ENCODE results near the gene MICAL3.
"Not testable (repeated sequence)": the region's sequence is repeated elsewhere in the genome, so short reads cannot be mapped to it uniquely, and the experiment has no call there.

The MICAL3 gene

DNA sequence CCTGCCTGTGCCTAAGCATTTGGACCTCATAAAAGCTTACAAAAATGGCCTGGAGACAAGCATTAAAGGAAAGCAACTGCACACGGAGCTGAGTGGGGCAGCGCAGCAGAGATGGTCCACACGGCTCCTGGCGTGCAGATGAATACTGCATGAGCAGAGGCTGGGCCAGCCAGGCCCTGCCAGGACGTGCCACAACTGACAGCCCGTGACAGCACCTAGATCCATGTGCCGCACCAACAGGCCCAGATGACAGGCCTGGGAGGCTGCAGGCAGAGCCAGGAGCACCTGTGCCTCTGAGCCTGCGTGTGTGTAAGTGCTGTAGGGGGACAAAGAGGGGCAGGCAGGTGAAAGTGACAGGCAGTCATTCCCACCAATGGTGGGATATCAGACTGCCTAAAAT, 33.4 kb downstream of the MICAL3 start:
- TF ChIP-seq, protein P1, sequence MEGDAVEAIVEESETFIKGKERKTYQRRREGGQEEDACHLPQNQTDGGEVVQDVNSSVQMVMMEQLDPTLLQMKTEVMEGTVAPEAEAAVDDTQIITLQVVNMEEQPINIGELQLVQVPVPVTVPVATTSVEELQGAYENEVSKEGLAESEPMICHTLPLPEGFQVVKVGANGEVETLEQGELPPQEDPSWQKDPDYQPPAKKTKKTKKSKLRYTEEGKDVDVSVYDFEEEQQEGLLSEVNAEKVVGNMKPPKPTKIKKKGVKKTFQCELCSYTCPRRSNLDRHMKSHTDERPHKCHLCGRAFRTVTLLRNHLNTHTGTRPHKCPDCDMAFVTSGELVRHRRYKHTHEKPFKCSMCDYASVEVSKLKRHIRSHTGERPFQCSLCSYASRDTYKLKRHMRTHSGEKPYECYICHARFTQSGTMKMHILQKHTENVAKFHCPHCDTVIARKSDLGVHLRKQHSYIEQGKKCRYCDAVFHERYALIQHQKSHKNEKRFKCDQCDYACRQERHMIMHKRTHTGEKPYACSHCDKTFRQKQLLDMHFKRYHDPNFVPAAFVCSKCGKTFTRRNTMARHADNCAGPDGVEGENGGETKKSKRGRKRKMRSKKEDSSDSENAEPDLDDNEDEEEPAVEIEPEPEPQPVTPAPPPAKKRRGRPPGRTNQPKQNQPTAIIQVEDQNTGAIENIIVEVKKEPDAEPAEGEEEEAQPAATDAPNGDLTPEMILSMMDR (IDR thresholded peaks at IDR 0.05; ENCODE audit: low read depth, low read length, missing control alignments) = no peak
- H3K36me3 ChIP-seq (replicated peaks) = no peaks in the 10 kb centered on the region
- no peaks in the 10 kb centered on the region for H3K27me3 ChIP-seq (replicated peaks)
- no peak overlapping the region for H3K27ac ChIP-seq
- no peak for DNase-seq
- H3K4me3 ChIP-seq (ENCODE audit: low read depth, low read length) = no peak overlapping the region
- in situ Hi-C loops (cut with HindIII; ENCODE audit: low pct_ligation_motif_present, low sequenced_read_pairs) = no loop called here

DNA sequence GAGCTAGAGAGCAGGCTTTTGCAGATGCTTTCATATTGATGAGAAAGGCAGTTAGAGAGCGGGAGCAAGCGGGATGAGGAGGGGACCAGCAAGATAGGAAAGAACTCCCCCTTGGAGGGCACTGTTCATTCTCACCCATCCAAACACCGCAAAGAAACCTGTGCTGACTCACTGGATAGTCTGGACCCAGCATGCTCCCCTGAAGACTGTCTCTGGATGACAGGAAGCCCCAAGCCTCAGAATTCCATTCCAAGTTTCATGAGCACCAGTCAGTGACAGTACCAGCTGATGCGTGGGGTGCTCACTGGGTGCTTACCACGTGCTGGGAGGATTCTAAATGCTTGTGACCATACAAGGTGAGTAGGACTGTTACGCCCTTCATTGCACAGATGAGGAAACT, 34.2 kb downstream of the MICAL3 start:
- H3K36me3 ChIP-seq (replicated peaks) = no peaks in the 10 kb centered on the region
- no peak overlapping the region for H3K4me3 ChIP-seq (ENCODE audit: low read depth, low read length)
- H3K27me3 ChIP-seq (replicated peaks) = no peaks in the 10 kb centered on the region
- peak; percentile 29 for DNase-seq
- TF ChIP-seq, protein P1 (IDR thresholded peaks at IDR 0.05; ENCODE audit: low read depth, low read length, missing control alignments) = no peak
- in situ Hi-C loops (cut with HindIII; ENCODE audit: low pct_ligation_motif_present, low sequenced_read_pairs) = no loop called here
- H3K27ac ChIP-seq = no peak overlapping the region

DNA sequence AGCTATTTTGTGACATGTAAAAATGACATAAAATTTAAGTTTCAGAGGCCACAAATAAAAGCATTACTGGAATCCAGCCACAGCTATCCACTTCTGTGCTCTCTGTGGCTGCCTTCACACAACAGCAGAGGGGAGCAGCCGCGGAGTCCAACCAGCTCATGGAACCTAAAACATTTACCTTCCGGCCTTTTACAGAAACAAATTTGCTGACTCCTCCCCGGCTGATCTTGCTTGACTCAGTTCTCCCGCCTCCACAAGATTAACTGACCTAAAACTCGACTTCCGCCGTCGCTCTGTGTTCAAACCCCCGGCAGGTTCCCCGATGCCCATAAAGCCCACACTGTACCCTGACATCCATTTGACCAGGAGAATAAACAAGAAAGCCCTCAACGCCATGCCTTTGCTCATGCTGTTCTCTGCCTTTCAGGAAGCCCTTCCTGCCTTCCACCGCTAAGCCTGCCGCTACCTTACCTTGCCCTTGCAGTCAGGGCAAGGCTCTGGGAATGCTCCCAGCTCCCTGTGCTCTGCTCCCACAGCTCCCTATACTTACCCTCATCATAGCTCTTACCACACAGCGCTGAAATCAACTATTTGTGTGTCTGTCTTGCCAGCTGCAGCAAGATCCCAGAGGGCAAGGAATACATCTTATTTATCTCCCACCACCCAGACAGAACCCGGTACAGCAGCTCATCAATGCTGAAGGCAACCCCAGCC, 35.4 kb downstream of the MICAL3 start:
- no peaks in the 10 kb centered on the region for H3K27me3 ChIP-seq (replicated peaks)
- no peaks in the 10 kb centered on the region for H3K36me3 ChIP-seq (replicated peaks)
- H3K4me3 ChIP-seq (ENCODE audit: low read depth, low read length) = no peak overlapping the region
- no peak for DNase-seq
- H3K27ac ChIP-seq = no peak overlapping the region
- TF ChIP-seq, protein P1 (IDR thresholded peaks at IDR 0.05; ENCODE audit: low read depth, low read length, missing control alignments) = no peak
- in situ Hi-C loops (cut with HindIII; ENCODE audit: low pct_ligation_motif_present, low sequenced_read_pairs) = no loop called here

DNA sequence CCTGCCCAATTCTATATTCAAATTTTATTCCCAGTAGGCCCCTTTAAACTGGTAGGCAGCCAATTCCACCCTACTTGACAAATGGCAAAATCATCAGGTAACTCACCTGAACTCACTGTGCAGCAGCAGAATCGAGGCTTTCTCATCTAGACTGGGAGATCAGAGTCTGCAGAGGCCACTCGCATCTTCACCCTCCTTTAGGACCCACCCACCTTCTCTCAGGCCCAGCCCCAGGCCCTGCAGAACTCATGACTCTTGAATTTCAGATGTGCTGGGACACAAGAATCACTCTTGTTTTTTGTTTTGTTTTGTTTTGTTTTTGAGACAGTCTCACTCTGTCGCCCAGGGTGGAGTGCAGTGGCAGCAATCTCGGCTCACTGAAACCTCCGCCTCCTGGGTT, 38.8 kb downstream of the MICAL3 start:
- no peak overlapping the region for H3K27ac ChIP-seq
- TF ChIP-seq, protein P1 (IDR thresholded peaks at IDR 0.05; ENCODE audit: low read depth, low read length, missing control alignments) = no peak
- no peaks in the 10 kb centered on the region for H3K36me3 ChIP-seq (replicated peaks)
- no peaks in the 10 kb centered on the region for H3K27me3 ChIP-seq (replicated peaks)
- no peak for DNase-seq
- in situ Hi-C loops (cut with HindIII; ENCODE audit: low pct_ligation_motif_present, low sequenced_read_pairs) = no loop called here
- no peak overlapping the region for H3K4me3 ChIP-seq (ENCODE audit: low read depth, low read length)

DNA sequence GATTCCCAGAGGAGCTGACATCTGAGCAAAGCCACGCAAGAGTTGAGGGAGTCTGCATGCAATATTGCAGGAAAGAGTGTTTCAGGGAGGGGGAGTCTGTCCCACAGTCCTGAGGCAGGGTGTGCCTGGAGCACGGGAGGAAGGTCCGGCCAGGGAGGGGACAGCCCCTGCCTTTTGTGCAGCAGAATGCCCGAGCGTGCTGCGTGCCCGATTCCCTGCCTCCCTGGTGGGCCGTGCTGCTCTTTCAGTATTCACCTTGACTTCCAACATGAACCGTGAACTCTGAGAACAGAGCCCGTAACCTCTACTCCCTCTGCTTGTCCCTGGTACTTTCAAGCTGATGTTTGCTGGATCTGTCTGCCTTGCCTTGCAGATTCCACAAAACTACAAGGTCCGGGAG, 39.3 kb downstream of the MICAL3 start:
- H3K27ac ChIP-seq; in situ Hi-C loops (cut with HindIII; ENCODE audit: low pct_ligation_motif_present, low sequenced_read_pairs); H3K27me3 ChIP-seq (replicated peaks); H3K4me3 ChIP-seq (ENCODE audit: low read depth, low read length); DNase-seq; H3K36me3 ChIP-seq (replicated peaks): not testable (repeated sequence)

DNA sequence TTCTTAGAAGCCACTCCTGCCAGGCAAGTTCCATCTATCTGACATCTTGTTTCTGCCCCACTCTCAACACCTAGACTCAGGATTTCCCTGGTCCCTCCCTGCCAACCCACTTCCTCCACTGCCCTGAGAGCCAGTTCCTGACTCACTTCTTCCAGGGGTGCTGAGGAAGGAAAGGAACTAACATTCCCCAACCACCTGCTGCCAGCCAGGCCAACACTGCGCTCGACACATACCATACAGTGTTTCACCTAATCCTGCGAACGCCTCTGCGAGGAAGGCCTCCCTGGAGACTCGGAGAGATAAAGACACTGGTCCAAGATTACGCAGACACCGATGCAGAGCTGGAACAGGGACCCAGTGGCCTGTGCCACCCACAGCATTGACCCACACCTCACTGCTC, 40.2 kb downstream of the MICAL3 start:
- DNase-seq = no peak
- Histone ChIP-seq H3K27ac (no peak overlapping the region), H3K36me3 (replicated peaks) (no peaks in the 10 kb centered on the region), H3K27me3 (replicated peaks) (no peaks in the 10 kb centered on the region), H3K4me3 (ENCODE audit: low read depth, low read length) (no peak overlapping the region)
- TF ChIP-seq, protein P1 (IDR thresholded peaks at IDR 0.05; ENCODE audit: low read depth, low read length, missing control alignments) = no peak
- in situ Hi-C loops (cut with HindIII; ENCODE audit: low pct_ligation_motif_present, low sequenced_read_pairs) = no loop called here
